HG02610 (cell line): Measurements from ENCODE around the gene MORC3.

Experiments
- ATAC-seq: cut with Tn5 transposase; IDR thresholded peaks from one replicate; pipeline ENCODE4 v1.9.1; 2021; ENCODE audit warnings: mild to moderate bottlenecking, moderate library complexity; ENCODE audit not compliant: unreplicated experiment

The MORC3 gene

GRCh38 chr21:36419996-36420395 is 100.0 kb downstream of the MORC3 start:
- no peak for ATAC-seq

GRCh38 chr21:36420571-36421339 is 100.8 kb downstream of the MORC3 start:
- no peak for ATAC-seq

- no peak for ATAC-seq
These were observed 102.5 kb downstream of the MORC3 start for GRCh38 chr21:36422279-36423098.

DNA sequence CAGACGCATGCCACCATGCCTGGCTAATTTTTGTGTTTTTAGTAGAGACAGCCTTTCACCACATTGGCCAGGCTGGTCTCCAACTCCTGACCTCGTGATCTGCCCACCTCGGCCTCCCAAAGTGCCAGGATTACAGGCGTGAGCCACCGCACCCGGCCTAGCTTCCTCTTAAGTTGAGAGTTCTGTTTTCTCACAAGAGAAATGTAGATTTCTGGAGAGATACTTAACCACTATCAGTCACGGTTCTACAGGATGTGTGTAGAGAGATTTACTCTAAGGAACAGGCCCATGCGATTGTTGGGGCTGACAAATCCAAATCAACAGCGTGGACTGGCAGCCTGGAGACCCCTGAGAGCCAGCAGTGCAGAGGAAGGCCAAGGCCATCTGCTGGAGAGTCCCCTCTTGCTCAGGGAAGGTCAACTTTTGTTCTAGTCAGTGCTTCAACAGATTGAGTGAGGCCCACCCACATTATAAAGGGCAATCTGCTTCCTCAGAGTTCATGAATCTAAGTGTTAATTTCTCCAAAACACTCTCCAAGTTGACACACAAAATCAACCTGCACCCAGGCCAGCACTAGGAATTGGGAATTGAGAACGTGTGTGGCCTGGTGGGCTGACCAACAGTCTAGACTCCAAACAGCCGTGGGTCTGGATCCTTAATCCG is 103.9 kb downstream of the MORC3 start:
- no peak for ATAC-seq

GRCh38 chr21:36424592-36424991 is 104.6 kb downstream of the MORC3 start:
- ATAC-seq = no peak

- ATAC-seq = no peak
These were observed 105.3 kb downstream of the MORC3 start for GRCh38 chr21:36425286-36425685.
